GM19023 (cell line): ENCODE results near the gene CPED1.
"Not testable (repeated sequence)": the region's sequence is repeated elsewhere in the genome, so short reads cannot be mapped to it uniquely, and the experiment has no call there.

Experiments
- ATAC-seq: cut with Tn5 transposase; IDR thresholded peaks from one replicate; pipeline ENCODE4 v1.9.1; 2021; ENCODE audit warnings: mild to moderate bottlenecking, moderate library complexity; ENCODE audit not compliant: unreplicated experiment

Gene CPED1

GRCh38 chr7:121214657-121215056, 226.1 kb downstream of the CPED1 start:
- ATAC-seq = no peak

GRCh38 chr7:121219026-121219425, 230.5 kb downstream of the CPED1 start:
- ATAC-seq = no peak

- not testable (repeated sequence) for ATAC-seq
Measured at GRCh38 chr7:121221108-121221507, 232.6 kb downstream of the CPED1 start.

- no peak for ATAC-seq
Measured at GRCh38 chr7:121228779-121229178, 240.3 kb downstream of the CPED1 start.

- ATAC-seq = no peak
Measured at GRCh38 chr7:121235201-121235600, 246.7 kb downstream of the CPED1 start.

- no peak for ATAC-seq
Measured at GRCh38 chr7:121237601-121238000, 249.1 kb downstream of the CPED1 start.

- ATAC-seq = no peak
Measured at GRCh38 chr7:121244120-121244870, 255.8 kb downstream of the CPED1 start.

- not testable (repeated sequence) for ATAC-seq
Measured at GRCh38 chr7:121251367-121251766, 262.9 kb downstream of the CPED1 start.

GRCh38 chr7:121252523-121253235, 264.2 kb downstream of the CPED1 start:
- ATAC-seq = not testable (repeated sequence)

GRCh38 chr7:121259826-121260225, 271.3 kb downstream of the CPED1 start:
- no peak for ATAC-seq

GRCh38 chr7:121261207-121261884, 272.8 kb downstream of the CPED1 start:
- no peak for ATAC-seq

GRCh38 chr7:121262221-121262620, 273.7 kb downstream of the CPED1 start:
- ATAC-seq = no peak

- ATAC-seq = no peak
Measured at GRCh38 chr7:121262969-121263368, 274.5 kb downstream of the CPED1 start.

- ATAC-seq = no peak
Measured at GRCh38 chr7:121266307-121266894, 277.9 kb downstream of the CPED1 start.

- ATAC-seq = no peak
Measured at GRCh38 chr7:121267612-121268011, 279.1 kb downstream of the CPED1 start.

- no peak for ATAC-seq
Measured at GRCh38 chr7:121269798-121270197, 281.3 kb downstream of the CPED1 start.

- no peak for ATAC-seq
Measured at GRCh38 chr7:121271098-121271497, 282.6 kb downstream of the CPED1 start.

- ATAC-seq = no peak
Measured at GRCh38 chr7:121271916-121272315, 283.4 kb downstream of the CPED1 start.

GRCh38 chr7:121272676-121273075, 284.2 kb downstream of the CPED1 start:
- no peak for ATAC-seq

- no peak for ATAC-seq
Measured at GRCh38 chr7:121273467-121274167, 285.1 kb downstream of the CPED1 start.

GRCh38 chr7:121274467-121274866, 286.0 kb downstream of the CPED1 start:
- no peak for ATAC-seq
